ENCODE measurements around the gene IGF1R. TPM values are rescaled to one million over a fixed set of nuclear protein-coding genes. Genes with fewer than 3 reads are reported as not detected.

IGF1R gene
- total RNA-seq, 1 experiment from 2014 or later = 16.3 TPM

GRCh38 chr15:98770984-98771383 lies 122.6 kb downstream of the IGF1R start:
- Histone ChIP-seq H3K4me3 (replicated peaks in 1 of 2; ENCODE audit: low read depth in 1 of 2, low read length in 2 of 2) (no peak overlapping the region), H3K27me3 (ENCODE audit: insufficient read depth, low read length) (no peaks in the 10 kb centered on the region), H3K9ac (ENCODE audit: low read length) (no peak overlapping the region), H2AFZ (ENCODE audit: low read depth, low read length, poor library complexity, severe bottlenecking) (no peak overlapping the region), H3K36me3 (ENCODE audit: control insufficient read depth in 1 of 2, insufficient read depth in 2 of 2, low read length in 2 of 2) (no peaks in the 10 kb centered on the region), H3K27ac (ENCODE audit: low read depth, low read length) (no peak overlapping the region), H3K4me1 (ENCODE audit: control insufficient read depth in 1 of 2, insufficient read depth in 2 of 2, low read length in 2 of 2) (peaks cover 0 to 2% of the 10 kb centered on the region in 2 experiments; a peak in 2 of 4 replicates), H3K4me2 (ENCODE audit: low read length) (no peak overlapping the region), H3K79me2 (ENCODE audit: insufficient read depth, low read length) (no peaks in the 10 kb centered on the region), H3K9me2 (ENCODE audit: insufficient read depth) (no peaks in the 10 kb centered on the region), H3K9me3 (ENCODE audit: control insufficient read depth in 1 of 2, insufficient read depth in 1 of 2, low read depth in 1 of 2, low read length in 2 of 2) (no peaks in the 10 kb centered on the region), H4K20me1 (ENCODE audit: insufficient read depth) (no peaks in the 10 kb centered on the region)
- no peak for ATAC-seq
- POLR2A ChIA-PET = no interaction called here
- CTCF ChIA-PET = interaction anchor here (1.1 kb wide), 1 partner anchor 80 kb away, joined by 3 read pairs; no protein-coding TSS in a partner anchor
- no TSS peak for BruUV-seq (replicated peaks)
- intact Hi-C loops (cut with micrococcal nuclease) = loop anchor here (10.0 kb wide), 1 partner anchor 444 kb away; no protein-coding TSS in a partner anchor
- RAD21 ChIA-PET (ENCODE audit: low non-redundant PET in 1 of 2, low total read pairs in 2 of 2, uncharacterized antibody in 2 of 2, unreplicated experiment in 2 of 2) = no interaction called here
- TF ChIP-seq EGR1 (IDR thresholded peaks at IDR 0.05; ENCODE audit: low read depth) (no peak), TCF7L2 (IDR thresholded peaks at IDR 0.05; ENCODE audit: borderline replicate concordance, extremely low read depth, insufficient read depth, insufficient read length) (no peak), POLR2AphosphoS5 (IDR thresholded peaks at IDR 0.05; ENCODE audit: low read depth, low read length) (no peak), POLR2A (IDR thresholded peaks at IDR 0.05; ENCODE audit: borderline replicate concordance, extremely low read depth, insufficient read depth, insufficient read length) (no peak), SRF (IDR thresholded peaks at IDR 0.05; ENCODE audit: low read depth) (no peak), SP1 (IDR thresholded peaks at IDR 0.05; ENCODE audit: low read depth) (no peak), EZH2 (IDR thresholded peaks at IDR 0.05) (no peak), YY1 (IDR thresholded peaks at IDR 0.05; ENCODE audit: extremely low read depth, insufficient replicate concordance, low read depth, low read length) (no peak), ZNF274 (IDR thresholded peaks at IDR 0.05; ENCODE audit: low read depth, low read length) (no peak), JUND (IDR thresholded peaks at IDR 0.05) (no peak)
- TF ChIP-seq, protein P1, sequence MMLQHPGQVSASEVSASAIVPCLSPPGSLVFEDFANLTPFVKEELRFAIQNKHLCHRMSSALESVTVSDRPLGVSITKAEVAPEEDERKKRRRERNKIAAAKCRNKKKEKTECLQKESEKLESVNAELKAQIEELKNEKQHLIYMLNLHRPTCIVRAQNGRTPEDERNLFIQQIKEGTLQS (IDR thresholded peaks at IDR 0.05) = no peak
- no peak for DNase-seq (ENCODE audit: low read depth, low spot score)

- Histone ChIP-seq H3K9ac (ENCODE audit: low read length) (no peak overlapping the region), H4K20me1 (ENCODE audit: insufficient read depth) (no peaks in the 10 kb centered on the region), H3K9me2 (ENCODE audit: insufficient read depth) (no peaks in the 10 kb centered on the region), H3K4me1 (ENCODE audit: control insufficient read depth in 1 of 2, insufficient read depth in 2 of 2, low read length in 2 of 2) (peaks cover 0 to 2% of the 10 kb centered on the region in 2 experiments; a peak in 2 of 4 replicates), H3K4me2 (ENCODE audit: low read length) (no peak overlapping the region), H3K27ac (ENCODE audit: low read depth, low read length) (no peak overlapping the region), H2AFZ (ENCODE audit: low read depth, low read length, poor library complexity, severe bottlenecking) (no peak overlapping the region), H3K36me3 (ENCODE audit: control insufficient read depth in 1 of 2, insufficient read depth in 2 of 2, low read length in 2 of 2) (no peaks in the 10 kb centered on the region), H3K9me3 (ENCODE audit: control insufficient read depth in 1 of 2, insufficient read depth in 1 of 2, low read depth in 1 of 2, low read length in 2 of 2) (no peaks in the 10 kb centered on the region), H3K27me3 (ENCODE audit: insufficient read depth, low read length) (no peaks in the 10 kb centered on the region), H3K79me2 (ENCODE audit: insufficient read depth, low read length) (no peaks in the 10 kb centered on the region), H3K4me3 (replicated peaks in 1 of 2; ENCODE audit: low read depth in 1 of 2, low read length in 2 of 2) (no peak overlapping the region)
- no TSS peak for BruUV-seq (replicated peaks)
- intact Hi-C loops (cut with micrococcal nuclease) = loop anchor here (10.0 kb wide), 1 partner anchor 443 kb away; no protein-coding TSS in a partner anchor
- CTCF ChIA-PET = interaction anchor here (1.1 to 1.8 kb wide), 3 partner anchors 11 to 80 kb away, joined by 3 to 4 read pairs (median 3); no protein-coding TSS in a partner anchor
- ATAC-seq (no peak), DNase-seq (ENCODE audit: low read depth, low spot score) (no peak)
- POLR2A ChIA-PET = no interaction called here
- RAD21 ChIA-PET (ENCODE audit: low non-redundant PET in 1 of 2, low total read pairs in 2 of 2, uncharacterized antibody in 2 of 2, unreplicated experiment in 2 of 2) = no interaction called here
- TF ChIP-seq, protein P1 (IDR thresholded peaks at IDR 0.05) = no peak
- TF ChIP-seq ZBTB33 (IDR thresholded peaks at IDR 0.05; ENCODE audit: extremely low read depth, insufficient replicate concordance, low read length) (no peak), POLR2A (IDR thresholded peaks at IDR 0.05; ENCODE audit: borderline replicate concordance, extremely low read depth, insufficient read depth, insufficient read length) (no peak), POLR2AphosphoS5 (IDR thresholded peaks at IDR 0.05; ENCODE audit: low read depth, low read length) (no peak), FOSL1 (IDR thresholded peaks at IDR 0.05; ENCODE audit: low read depth) (no peak), YY1 (IDR thresholded peaks at IDR 0.05; ENCODE audit: extremely low read depth, insufficient replicate concordance, low read depth, low read length) (no peak), ZNF274 (IDR thresholded peaks at IDR 0.05; ENCODE audit: low read depth, low read length) (no peak), EZH2phosphoT487 (IDR thresholded peaks at IDR 0.05; ENCODE audit: borderline replicate concordance) (no peak), SRF (IDR thresholded peaks at IDR 0.05; ENCODE audit: low read depth) (no peak), CTCF (IDR thresholded peaks at IDR 0.05 in 2 of 3, conservative IDR thresholded peaks at IDR 0.05 in 1 of 3; ENCODE audit: borderline replicate concordance in 1 of 3, insufficient read depth in 1 of 3, low read depth in 2 of 3, low read length in 2 of 3) (no peak)
Observed at GRCh38 chr15:98771541-98771940, 123.2 kb downstream of the IGF1R start.
